ENCODE measurements around the gene ELOB.

Gene ELOB

GRCh38 chr16:2782583-2783351 lies 5.7 kb upstream of the ELOB start:
- DNase-seq: no peak

GRCh38 chr16:2779978-2780898 lies 3.2 kb upstream of the ELOB start:
- no peak for DNase-seq

- DNase-seq: no peak
Measured at GRCh38 chr16:2779151-2779920, 2.3 kb upstream of the ELOB start.

GRCh38 chr16:2778630-2778958 lies 1.5 kb upstream of the ELOB start:
- no peak for DNase-seq

GRCh38 chr16:2777903-2778629 lies 986 bp upstream of the ELOB start:
- peak; percentile 39 for DNase-seq

- DNase-seq: no peak
Measured at GRCh38 chr16:2776500-2777139, 460 bp downstream of the ELOB start.

- DNase-seq: no peak
Measured at GRCh38 chr16:2775765-2776499, 1.1 kb downstream of the ELOB start.

- no peak for DNase-seq
Measured at GRCh38 chr16:2775131-2775716, 1.9 kb downstream of the ELOB start.

GRCh38 chr16:2774161-2774891 lies 2.8 kb downstream of the ELOB start:
- no peak for DNase-seq

GRCh38 chr16:2773188-2773968 lies 3.7 kb downstream of the ELOB start:
- no peak for DNase-seq

- no peak for DNase-seq
Measured at GRCh38 chr16:2771496-2772402, 5.3 kb downstream of the ELOB start.

GRCh38 chr16:2770057-2770951 lies 6.8 kb downstream of the ELOB start:
- DNase-seq: no peak

- DNase-seq: no peak
Measured at GRCh38 chr16:2769675-2770056, 7.4 kb downstream of the ELOB start.

- DNase-seq: no peak
Measured at GRCh38 chr16:2769100-2769529, 8.0 kb downstream of the ELOB start.

GRCh38 chr16:2768403-2769089 lies 8.5 kb downstream of the ELOB start:
- DNase-seq: no peak

GRCh38 chr16:2767891-2768290 lies 9.2 kb downstream of the ELOB start:
- DNase-seq: no peak

Data from activated CD4-positive, alpha-beta T cell treated with anti-CD3 and anti-CD28 coated beads, Interleukin-2, amount 50 U/mL, for 1 hour (primary cell).